HepG2 (cell line): ENCODE data around the gene EHD1. TPM values are rescaled to one million over a fixed set of nuclear protein-coding genes. Genes with fewer than 3 reads are reported as not detected.

Experiments
- ATF3 ChIP-seq: sonication (generic); formaldehyde crosslinking; IDR thresholded peaks from 2 replicates; pipeline ENCODE4 v1.4.0; 2020; ENCODE audit warnings: missing genetic modification reagents
- EZH2 ChIP-seq: conservative IDR thresholded peaks from 2 replicates; pipeline ENCODE4 v1.6.1; 2012; ENCODE audit warnings: mild to moderate bottlenecking, low read depth, low read length, moderate library complexity
- HDAC2 ChIP-seq: sonication (generic); formaldehyde crosslinking; IDR thresholded peaks from 2 replicates; pipeline ENCODE4 v1.4.0; 2020; ENCODE audit warnings: missing genetic modification reagents
- MXD4 ChIP-seq: IDR thresholded peaks from 2 replicates; pipeline ENCODE4 v1.6.1; 2016; ENCODE audit warnings: mild to moderate bottlenecking, missing biosample characterization, missing genetic modification reagents
- RFX1 ChIP-seq: fragments of 450-650 bp; IDR thresholded peaks from 2 replicates; pipeline ENCODE4 v1.6.1; 2017
- SOX5 ChIP-seq: IDR thresholded peaks from 2 replicates; pipeline ENCODE4 v1.6.1; 2016; ENCODE audit warnings: borderline replicate concordance
- ZFP36 ChIP-seq: fragments of 150-350 bp; IDR thresholded peaks from 2 replicates; pipeline ENCODE4 v1.6.1; 2018; ENCODE audit warnings: borderline replicate concordance, low read length, low read depth; ENCODE audit not compliant: partially characterized antibody
- ZGPAT ChIP-seq: IDR thresholded peaks from 2 replicates; pipeline ENCODE4 v1.6.1; 2016; ENCODE audit warnings: mild to moderate bottlenecking
- ZNF224 ChIP-seq: sonication (generic); formaldehyde crosslinking; IDR thresholded peaks from 2 replicates; pipeline ENCODE4 v1.5.0; 2020; ENCODE audit warnings: mild to moderate bottlenecking, missing genetic modification reagents
- ZNF687 ChIP-seq: sonication (generic); formaldehyde crosslinking; IDR thresholded peaks from 2 replicates; pipeline ENCODE4 v1.5.1; 2020; ENCODE audit warnings: mild to moderate bottlenecking, missing genetic modification reagents, moderate library complexity
- ZNF816 ChIP-seq: sonication (generic); formaldehyde crosslinking; IDR thresholded peaks from 2 replicates; pipeline ENCODE4 v1.8.0; 2022; ENCODE audit warnings: missing genetic modification reagents, mild to moderate bottlenecking, borderline replicate concordance
- polyA plus RNA-seq, 8 experiments: library from polyadenylated mRNA; depleted of rRNA in 3 of 8; stranded (reverse) in 7 of 8; unstranded in 1 of 8; fragments of >200 nt; fragmentation: Illumina TruSeq in 4 of 8; extraction: Trizol in 4 of 8; gene quantifications; 2 replicates each; pipeline versions ENCODE4 v1.2.1 to v1.2.3, GENCODE V29; 2011 to 2016; ENCODE audit warnings: low read depth in 4 of 8, missing spikeins in 1 of 8, mixed read lengths in 1 of 8; ENCODE audit not compliant: insufficient read depth in 1 of 8
- total RNA-seq, 5 experiments: library from RNA; depleted of rRNA; stranded (reverse); fragments of >200 nt; fragmentation: Illumina TruSeq; extraction: Trizol; gene quantifications; 2 replicates each; pipeline ENCODE4 v1.2.3, GENCODE V29; 2016; ENCODE audit warnings: low read depth in 1 of 5
- TF ChIP-seq, protein P1 (sequence below): sonication (generic); formaldehyde crosslinking; IDR thresholded peaks from 2 replicates; pipeline ENCODE4 v1.5.0; 2020; ENCODE audit warnings: mild to moderate bottlenecking, missing genetic modification reagents
- TF ChIP-seq, protein P2 (sequence below): sonication (generic); formaldehyde crosslinking; IDR thresholded peaks from 2 replicates; pipeline ENCODE4 v1.5.1; 2020; ENCODE audit warnings: mild to moderate bottlenecking, missing genetic modification reagents, borderline replicate concordance
- TF ChIP-seq, protein P3 (sequence below): sonication (generic); formaldehyde crosslinking; IDR thresholded peaks from 2 replicates; pipeline ENCODE4 v1.4.0; 2020; ENCODE audit warnings: mild to moderate bottlenecking, missing genetic modification reagents
- TF ChIP-seq, protein P4 (sequence below): sonication (generic); formaldehyde crosslinking; IDR thresholded peaks from 2 replicates; pipeline ENCODE4 v1.5.0; 2020; ENCODE audit warnings: missing genetic modification reagents

Gene EHD1
- total and polyA plus RNA-seq, 2 of the 13 experiments (the other 11 are each of a cell fraction or from before 2014, with no cell fraction given) = 23.6 to 26.6 TPM

DNA sequence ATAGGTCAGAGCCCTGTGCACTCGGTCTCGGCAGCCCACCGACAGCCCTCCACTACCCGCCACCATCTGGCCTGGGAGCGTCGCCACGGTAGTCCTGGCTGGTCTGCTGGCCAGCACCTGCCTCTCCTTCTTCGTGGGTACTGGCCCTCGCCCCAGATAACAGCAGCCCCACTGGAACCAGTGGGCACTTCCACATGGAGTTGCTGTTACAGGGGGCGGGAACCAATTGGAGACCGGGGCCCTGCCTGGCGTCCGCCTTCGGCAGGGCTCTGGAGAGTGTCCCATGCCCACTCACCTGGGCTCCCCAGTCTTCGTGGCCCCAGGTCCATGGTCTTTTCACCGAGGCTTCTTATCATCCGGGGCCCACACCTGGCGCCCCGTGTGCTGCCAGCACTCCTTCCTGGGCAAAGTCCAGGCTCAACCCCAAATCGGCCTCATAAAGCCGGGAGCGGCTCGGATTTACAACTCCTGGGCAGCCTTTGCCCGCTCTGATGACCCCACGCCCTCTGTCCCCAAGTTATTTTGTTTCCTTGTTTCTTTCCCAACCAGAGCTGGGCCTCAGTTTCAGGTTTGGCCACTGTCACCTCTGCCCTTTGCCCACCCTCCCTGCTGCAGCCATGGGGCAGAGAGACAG lies 12.9 kb upstream of the EHD1 start (continued):
- TF ChIP-seq, protein P1, sequence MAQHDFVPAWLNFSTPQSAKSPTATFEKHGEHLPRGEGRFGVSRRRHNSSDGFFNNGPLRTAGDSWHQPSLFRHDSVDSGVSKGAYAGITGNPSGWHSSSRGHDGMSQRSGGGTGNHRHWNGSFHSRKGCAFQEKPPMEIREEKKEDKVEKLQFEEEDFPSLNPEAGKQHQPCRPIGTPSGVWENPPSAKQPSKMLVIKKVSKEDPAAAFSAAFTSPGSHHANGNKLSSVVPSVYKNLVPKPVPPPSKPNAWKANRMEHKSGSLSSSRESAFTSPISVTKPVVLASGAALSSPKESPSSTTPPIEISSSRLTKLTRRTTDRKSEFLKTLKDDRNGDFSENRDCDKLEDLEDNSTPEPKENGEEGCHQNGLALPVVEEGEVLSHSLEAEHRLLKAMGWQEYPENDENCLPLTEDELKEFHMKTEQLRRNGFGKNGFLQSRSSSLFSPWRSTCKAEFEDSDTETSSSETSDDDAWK = no peak
- TF ChIP-seq ZNF687 (CRISPR knock-in tag) (peak; percentile 71), EZH2 (no peak), RFX1 (no peak), SOX5 (CRISPR knock-in tag) (no peak), ZGPAT (CRISPR knock-in tag) (no peak), ZNF816 (CRISPR knock-in tag) (no peak), ATF3 (no peak), ZNF224 (no peak), ZFP36 (no peak), HDAC2 (CRISPR knock-in tag) (no peak), MXD4 (CRISPR knock-in tag) (no peak; the same call in 1 of the 2 replicates)
- TF ChIP-seq, protein P2, sequence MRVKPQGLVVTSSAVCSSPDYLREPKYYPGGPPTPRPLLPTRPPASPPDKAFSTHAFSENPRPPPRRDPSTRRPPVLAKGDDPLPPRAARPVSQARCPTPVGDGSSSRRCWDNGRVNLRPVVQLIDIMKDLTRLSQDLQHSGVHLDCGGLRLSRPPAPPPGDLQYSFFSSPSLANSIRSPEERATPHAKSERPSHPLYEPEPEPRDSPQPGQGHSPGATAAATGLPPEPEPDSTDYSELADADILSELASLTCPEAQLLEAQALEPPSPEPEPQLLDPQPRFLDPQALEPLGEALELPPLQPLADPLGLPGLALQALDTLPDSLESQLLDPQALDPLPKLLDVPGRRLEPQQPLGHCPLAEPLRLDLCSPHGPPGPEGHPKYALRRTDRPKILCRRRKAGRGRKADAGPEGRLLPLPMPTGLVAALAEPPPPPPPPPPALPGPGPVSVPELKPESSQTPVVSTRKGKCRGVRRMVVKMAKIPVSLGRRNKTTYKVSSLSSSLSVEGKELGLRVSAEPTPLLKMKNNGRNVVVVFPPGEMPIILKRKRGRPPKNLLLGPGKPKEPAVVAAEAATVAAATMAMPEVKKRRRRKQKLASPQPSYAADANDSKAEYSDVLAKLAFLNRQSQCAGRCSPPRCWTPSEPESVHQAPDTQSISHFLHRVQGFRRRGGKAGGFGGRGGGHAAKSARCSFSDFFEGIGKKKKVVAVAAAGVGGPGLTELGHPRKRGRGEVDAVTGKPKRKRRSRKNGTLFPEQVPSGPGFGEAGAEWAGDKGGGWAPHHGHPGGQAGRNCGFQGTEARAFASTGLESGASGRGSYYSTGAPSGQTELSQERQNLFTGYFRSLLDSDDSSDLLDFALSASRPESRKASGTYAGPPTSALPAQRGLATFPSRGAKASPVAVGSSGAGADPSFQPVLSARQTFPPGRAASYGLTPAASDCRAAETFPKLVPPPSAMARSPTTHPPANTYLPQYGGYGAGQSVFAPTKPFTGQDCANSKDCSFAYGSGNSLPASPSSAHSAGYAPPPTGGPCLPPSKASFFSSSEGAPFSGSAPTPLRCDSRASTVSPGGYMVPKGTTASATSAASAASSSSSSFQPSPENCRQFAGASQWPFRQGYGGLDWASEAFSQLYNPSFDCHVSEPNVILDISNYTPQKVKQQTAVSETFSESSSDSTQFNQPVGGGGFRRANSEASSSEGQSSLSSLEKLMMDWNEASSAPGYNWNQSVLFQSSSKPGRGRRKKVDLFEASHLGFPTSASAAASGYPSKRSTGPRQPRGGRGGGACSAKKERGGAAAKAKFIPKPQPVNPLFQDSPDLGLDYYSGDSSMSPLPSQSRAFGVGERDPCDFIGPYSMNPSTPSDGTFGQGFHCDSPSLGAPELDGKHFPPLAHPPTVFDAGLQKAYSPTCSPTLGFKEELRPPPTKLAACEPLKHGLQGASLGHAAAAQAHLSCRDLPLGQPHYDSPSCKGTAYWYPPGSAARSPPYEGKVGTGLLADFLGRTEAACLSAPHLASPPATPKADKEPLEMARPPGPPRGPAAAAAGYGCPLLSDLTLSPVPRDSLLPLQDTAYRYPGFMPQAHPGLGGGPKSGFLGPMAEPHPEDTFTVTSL (CRISPR knock-in tag) = no peak
- TF ChIP-seq, protein P3, sequence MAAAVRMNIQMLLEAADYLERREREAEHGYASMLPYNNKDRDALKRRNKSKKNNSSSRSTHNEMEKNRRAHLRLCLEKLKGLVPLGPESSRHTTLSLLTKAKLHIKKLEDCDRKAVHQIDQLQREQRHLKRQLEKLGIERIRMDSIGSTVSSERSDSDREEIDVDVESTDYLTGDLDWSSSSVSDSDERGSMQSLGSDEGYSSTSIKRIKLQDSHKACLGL (CRISPR knock-in tag) = peak; percentile 28; the same call in 1 of the 2 replicates
- TF ChIP-seq, protein P4, sequence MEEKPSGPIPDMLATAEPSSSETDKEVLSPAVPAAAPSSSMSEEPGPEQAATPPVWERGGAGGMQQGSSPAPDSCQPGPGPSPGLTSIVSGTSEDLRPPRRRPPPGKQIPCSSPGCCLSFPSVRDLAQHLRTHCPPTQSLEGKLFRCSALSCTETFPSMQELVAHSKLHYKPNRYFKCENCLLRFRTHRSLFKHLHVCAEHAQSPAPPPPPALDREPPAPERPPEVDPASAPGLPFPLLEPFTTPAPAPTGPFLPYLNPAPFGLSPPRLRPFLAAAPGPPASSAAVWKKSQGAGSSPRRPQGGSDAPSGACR (CRISPR knock-in tag) = no peak
